HepG2 (cell line): ENCODE measurements around the gene UBE2O. TPM values are rescaled to one million over a fixed set of nuclear protein-coding genes. Genes with fewer than 3 reads are reported as not detected.
A peak's percentile ranks its signal among the peaks of the same experiment; 100 is the strongest.

Experiments
- GATA4 ChIP-seq: sonication (generic); IDR thresholded peaks from 2 replicates; pipeline ENCODE4 v1.6.1; 2016; ENCODE audit warnings: antibody characterized with exemption, low read depth, borderline replicate concordance
- HMGA1 ChIP-seq: sonication (generic); formaldehyde crosslinking; conservative IDR thresholded peaks from 2 replicates; pipeline ENCODE4 v1.4.0; 2020; ENCODE audit warnings: missing genetic modification reagents
- MIER2 ChIP-seq: IDR thresholded peaks from 2 replicates; pipeline ENCODE4 v1.6.1; 2016; ENCODE audit warnings: missing biosample characterization, missing genetic modification reagents
- NR2F1 ChIP-seq, 2 experiments: fragments of 450-650 bp in 1 of 2; formaldehyde crosslinking in 1 of 2; IDR thresholded peaks; 2 replicates each; pipeline versions ENCODE4 v1.5.0 to v1.6.1; 2016 to 2020; ENCODE audit warnings: mild to moderate bottlenecking in 1 of 2, missing compliant biosample characterization in 1 of 2, missing genetic modification reagents in 1 of 2, moderate library complexity in 1 of 2
- ZNF619 ChIP-seq: sonication (generic); formaldehyde crosslinking; IDR thresholded peaks from 2 replicates; pipeline ENCODE4 v1.4.0; 2020; ENCODE audit warnings: mild to moderate bottlenecking, missing genetic modification reagents
- ZNF839 ChIP-seq: sonication (generic); formaldehyde crosslinking; IDR thresholded peaks from 2 replicates; pipeline ENCODE4 v1.4.0; 2020; ENCODE audit warnings: missing genetic modification reagents, mild to moderate bottlenecking, borderline replicate concordance
- polyA plus RNA-seq, 8 experiments: library from polyadenylated mRNA; depleted of rRNA in 3 of 8; stranded (reverse) in 7 of 8; unstranded in 1 of 8; fragments of >200 nt; fragmentation: Illumina TruSeq in 4 of 8; extraction: Trizol in 4 of 8; gene quantifications; 2 replicates each; pipeline versions ENCODE4 v1.2.1 to v1.2.3, GENCODE V29; 2011 to 2016; ENCODE audit warnings: low read depth in 4 of 8, missing spikeins in 1 of 8, mixed read lengths in 1 of 8; ENCODE audit not compliant: insufficient read depth in 1 of 8
- total RNA-seq, 5 experiments: library from RNA; depleted of rRNA; stranded (reverse); fragments of >200 nt; fragmentation: Illumina TruSeq; extraction: Trizol; gene quantifications; 2 replicates each; pipeline ENCODE4 v1.2.3, GENCODE V29; 2016; ENCODE audit warnings: low read depth in 1 of 5
- TF ChIP-seq, protein P1 (sequence below): sonication (generic); formaldehyde crosslinking; IDR thresholded peaks from 2 replicates; pipeline ENCODE4 v1.5.1; 2020; ENCODE audit warnings: missing genetic modification reagents, mild to moderate bottlenecking, borderline replicate concordance
- TF ChIP-seq, protein P2 (sequence below), 2 experiments: fragments of 450-650 bp in 1 of 2; sonication (generic) in 1 of 2; formaldehyde crosslinking in 1 of 2; IDR thresholded peaks; 2 replicates each; pipeline versions ENCODE4 v1.6.1 to v1.8.0; 2016 to 2022; ENCODE audit warnings: antibody characterized with exemption in 1 of 2, mild to moderate bottlenecking in 1 of 2, missing genetic modification reagents in 1 of 2
- TF ChIP-seq, protein P3 (sequence below): sonication (generic); formaldehyde crosslinking; IDR thresholded peaks from 2 replicates; pipeline ENCODE4 v1.4.0; 2020; ENCODE audit warnings: missing genetic modification reagents

The UBE2O gene
- total and polyA plus RNA-seq, 2 of the 13 experiments (the other 11 are each of a cell fraction or from before 2014, with no cell fraction given) = 21.5 to 23.5 TPM

DNA sequence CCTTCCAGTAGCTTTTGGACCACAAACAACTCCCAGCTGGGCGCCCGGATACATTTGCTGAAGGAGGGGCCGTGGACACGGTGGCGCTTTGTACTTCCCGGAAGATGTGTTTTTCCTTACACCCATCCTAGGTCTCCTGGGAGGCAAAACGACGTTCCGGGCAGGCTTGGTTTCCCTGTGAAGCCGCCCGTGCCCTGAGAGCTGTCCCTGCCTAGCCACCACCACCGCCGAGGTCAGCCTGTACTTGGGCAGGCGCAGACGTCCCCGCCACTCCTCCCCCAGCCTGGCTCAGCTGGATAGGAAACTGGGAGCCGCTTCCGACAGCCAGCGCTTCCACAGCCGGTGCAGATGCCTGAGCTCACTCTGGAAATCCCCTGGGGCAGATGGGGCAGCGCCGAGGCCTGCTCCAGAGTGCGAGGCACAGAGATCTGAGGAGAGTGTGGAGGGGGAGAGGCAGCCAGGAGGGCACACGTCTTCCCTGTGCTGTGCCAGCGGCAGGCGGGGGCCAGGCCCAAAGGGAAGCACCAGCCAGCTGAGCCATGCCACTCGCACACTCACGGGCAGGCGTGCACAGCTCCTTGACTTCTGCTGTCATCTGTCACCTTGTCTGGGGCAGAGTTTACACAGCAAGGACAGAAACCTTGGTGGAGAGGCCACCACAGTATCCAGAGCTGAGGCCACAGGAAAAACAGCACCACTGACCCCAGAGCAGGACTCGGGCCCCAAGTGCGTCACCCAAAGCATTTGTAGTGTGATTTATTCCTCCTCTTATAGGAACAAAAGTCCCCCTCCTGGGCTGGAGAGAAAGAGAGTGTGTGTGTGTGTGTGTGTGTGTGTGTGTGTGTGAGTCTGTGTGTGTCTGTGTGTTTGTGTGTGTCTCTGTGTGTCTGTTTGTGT, 45.3 kb upstream of the UBE2O start (continued):
- TF ChIP-seq, protein P1, sequence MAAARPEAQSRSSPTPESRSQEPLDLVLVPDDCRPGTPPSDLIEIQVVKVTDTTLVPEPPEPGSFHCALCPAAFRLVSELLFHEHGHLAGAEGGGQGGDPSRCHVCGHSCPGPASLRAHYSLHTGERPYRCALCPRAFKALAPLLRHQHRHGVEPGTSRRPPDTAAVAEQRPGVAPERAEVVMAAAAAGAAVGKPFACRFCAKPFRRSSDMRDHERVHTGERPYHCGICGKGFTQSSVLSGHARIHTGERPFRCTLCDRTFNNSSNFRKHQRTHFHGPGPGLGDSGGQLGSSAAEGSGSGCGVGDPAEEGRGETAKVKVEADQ (CRISPR knock-in tag) = peak; percentile 61; the same call in 1 of the 2 replicates
- TF ChIP-seq, protein P2, sequence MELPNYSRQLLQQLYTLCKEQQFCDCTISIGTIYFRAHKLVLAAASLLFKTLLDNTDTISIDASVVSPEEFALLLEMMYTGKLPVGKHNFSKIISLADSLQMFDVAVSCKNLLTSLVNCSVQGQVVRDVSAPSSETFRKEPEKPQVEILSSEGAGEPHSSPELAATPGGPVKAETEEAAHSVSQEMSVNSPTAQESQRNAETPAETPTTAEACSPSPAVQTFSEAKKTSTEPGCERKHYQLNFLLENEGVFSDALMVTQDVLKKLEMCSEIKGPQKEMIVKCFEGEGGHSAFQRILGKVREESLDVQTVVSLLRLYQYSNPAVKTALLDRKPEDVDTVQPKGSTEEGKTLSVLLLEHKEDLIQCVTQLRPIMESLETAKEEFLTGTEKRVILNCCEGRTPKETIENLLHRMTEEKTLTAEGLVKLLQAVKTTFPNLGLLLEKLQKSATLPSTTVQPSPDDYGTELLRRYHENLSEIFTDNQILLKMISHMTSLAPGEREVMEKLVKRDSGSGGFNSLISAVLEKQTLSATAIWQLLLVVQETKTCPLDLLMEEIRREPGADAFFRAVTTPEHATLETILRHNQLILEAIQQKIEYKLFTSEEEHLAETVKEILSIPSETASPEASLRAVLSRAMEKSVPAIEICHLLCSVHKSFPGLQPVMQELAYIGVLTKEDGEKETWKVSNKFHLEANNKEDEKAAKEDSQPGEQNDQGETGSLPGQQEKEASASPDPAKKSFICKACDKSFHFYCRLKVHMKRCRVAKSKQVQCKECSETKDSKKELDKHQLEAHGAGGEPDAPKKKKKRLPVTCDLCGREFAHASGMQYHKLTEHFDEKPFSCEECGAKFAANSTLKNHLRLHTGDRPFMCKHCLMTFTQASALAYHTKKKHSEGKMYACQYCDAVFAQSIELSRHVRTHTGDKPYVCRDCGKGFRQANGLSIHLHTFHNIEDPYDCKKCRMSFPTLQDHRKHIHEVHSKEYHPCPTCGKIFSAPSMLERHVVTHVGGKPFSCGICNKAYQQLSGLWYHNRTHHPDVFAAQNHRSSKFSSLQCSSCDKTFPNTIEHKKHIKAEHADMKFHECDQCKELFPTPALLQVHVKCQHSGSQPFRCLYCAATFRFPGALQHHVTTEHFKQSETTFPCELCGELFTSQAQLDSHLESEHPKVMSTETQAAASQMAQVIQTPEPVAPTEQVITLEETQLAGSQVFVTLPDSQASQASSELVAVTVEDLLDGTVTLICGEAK (IDR thresholded peaks at IDR 0.05) = no peak
- TF ChIP-seq, protein P2 (CRISPR knock-in tag; IDR thresholded peaks at IDR 0.05) = peak; percentile 86; the same call in 1 of the 2 replicates
- TF ChIP-seq MIER2 (CRISPR knock-in tag) (no peak), ZNF839 (CRISPR knock-in tag) (0 out of 2 replicates have a peak, but pooled peaks have one; percentile 70), ZNF619 (CRISPR knock-in tag) (peak; percentile 83; the same call in 1 of the 2 replicates), HMGA1 (no peak), NR2F1 (CRISPR knock-in tag; IDR thresholded peaks at IDR 0.05) (no peak), GATA4 (no peak)
- TF ChIP-seq, protein P3, sequence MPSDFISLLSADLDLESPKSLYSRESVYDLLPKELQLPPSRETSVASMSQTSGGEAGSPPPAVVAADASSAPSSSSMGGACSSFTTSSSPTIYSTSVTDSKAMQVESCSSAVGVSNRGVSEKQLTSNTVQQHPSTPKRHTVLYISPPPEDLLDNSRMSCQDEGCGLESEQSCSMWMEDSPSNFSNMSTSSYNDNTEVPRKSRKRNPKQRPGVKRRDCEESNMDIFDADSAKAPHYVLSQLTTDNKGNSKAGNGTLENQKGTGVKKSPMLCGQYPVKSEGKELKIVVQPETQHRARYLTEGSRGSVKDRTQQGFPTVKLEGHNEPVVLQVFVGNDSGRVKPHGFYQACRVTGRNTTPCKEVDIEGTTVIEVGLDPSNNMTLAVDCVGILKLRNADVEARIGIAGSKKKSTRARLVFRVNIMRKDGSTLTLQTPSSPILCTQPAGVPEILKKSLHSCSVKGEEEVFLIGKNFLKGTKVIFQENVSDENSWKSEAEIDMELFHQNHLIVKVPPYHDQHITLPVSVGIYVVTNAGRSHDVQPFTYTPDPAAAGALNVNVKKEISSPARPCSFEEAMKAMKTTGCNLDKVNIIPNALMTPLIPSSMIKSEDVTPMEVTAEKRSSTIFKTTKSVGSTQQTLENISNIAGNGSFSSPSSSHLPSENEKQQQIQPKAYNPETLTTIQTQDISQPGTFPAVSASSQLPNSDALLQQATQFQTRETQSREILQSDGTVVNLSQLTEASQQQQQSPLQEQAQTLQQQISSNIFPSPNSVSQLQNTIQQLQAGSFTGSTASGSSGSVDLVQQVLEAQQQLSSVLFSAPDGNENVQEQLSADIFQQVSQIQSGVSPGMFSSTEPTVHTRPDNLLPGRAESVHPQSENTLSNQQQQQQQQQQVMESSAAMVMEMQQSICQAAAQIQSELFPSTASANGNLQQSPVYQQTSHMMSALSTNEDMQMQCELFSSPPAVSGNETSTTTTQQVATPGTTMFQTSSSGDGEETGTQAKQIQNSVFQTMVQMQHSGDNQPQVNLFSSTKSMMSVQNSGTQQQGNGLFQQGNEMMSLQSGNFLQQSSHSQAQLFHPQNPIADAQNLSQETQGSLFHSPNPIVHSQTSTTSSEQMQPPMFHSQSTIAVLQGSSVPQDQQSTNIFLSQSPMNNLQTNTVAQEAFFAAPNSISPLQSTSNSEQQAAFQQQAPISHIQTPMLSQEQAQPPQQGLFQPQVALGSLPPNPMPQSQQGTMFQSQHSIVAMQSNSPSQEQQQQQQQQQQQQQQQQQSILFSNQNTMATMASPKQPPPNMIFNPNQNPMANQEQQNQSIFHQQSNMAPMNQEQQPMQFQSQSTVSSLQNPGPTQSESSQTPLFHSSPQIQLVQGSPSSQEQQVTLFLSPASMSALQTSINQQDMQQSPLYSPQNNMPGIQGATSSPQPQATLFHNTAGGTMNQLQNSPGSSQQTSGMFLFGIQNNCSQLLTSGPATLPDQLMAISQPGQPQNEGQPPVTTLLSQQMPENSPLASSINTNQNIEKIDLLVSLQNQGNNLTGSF (CRISPR knock-in tag) = peak; percentile 67; the same call in 1 of the 2 replicates
